Neural progenitor cell (in vitro differentiated cells): ENCODE results near the gene HIGD1B.

Experiments used
- EZH2phosphoT487 ChIP-seq: fragments of 200-600 bp; sonication (generic); IDR thresholded peaks from 2 replicates; pipeline ENCODE4 v1.6.1; 2017; ENCODE audit warnings: antibody characterized with exemption
- TF ChIP-seq, protein P1 (sequence below): fragments of 200-600 bp; sonication (generic); IDR thresholded peaks from 2 replicates; pipeline ENCODE4 v1.5.1; 2017; ENCODE audit warnings: antibody characterized with exemption, mild to moderate bottlenecking

DNA sequence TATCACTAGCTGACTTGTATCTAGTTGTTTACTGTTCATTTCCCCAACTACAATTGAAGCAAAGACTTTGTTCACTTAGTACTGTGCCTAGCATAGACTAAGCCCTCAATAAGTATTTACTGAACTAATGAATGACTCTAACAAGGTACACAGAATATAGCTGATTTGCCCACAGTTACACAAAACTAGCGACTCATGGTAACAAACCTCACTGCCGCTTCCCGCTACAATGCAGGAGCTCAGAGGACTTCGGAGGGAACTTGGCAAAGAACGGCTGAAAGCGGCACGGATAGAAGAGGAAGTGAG is 51.0 kb downstream of the HIGD1B start:
- TF ChIP-seq EZH2phosphoT487, result no peak
- TF ChIP-seq, protein P1, sequence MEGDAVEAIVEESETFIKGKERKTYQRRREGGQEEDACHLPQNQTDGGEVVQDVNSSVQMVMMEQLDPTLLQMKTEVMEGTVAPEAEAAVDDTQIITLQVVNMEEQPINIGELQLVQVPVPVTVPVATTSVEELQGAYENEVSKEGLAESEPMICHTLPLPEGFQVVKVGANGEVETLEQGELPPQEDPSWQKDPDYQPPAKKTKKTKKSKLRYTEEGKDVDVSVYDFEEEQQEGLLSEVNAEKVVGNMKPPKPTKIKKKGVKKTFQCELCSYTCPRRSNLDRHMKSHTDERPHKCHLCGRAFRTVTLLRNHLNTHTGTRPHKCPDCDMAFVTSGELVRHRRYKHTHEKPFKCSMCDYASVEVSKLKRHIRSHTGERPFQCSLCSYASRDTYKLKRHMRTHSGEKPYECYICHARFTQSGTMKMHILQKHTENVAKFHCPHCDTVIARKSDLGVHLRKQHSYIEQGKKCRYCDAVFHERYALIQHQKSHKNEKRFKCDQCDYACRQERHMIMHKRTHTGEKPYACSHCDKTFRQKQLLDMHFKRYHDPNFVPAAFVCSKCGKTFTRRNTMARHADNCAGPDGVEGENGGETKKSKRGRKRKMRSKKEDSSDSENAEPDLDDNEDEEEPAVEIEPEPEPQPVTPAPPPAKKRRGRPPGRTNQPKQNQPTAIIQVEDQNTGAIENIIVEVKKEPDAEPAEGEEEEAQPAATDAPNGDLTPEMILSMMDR, result no peak
